DMS 273 treated with DMSO at 0.1 percent for 48 hours (cell line): Measurements from ENCODE around the gene ENKUR.
A peak's percentile ranks its signal among the peaks of the same experiment; 100 is the strongest.

ENCODE experiments used
- DNase-seq: peaks from one replicate; lab custom pipeline; 2025; lab: John Stamatoyannopoulos, UW

ENKUR gene

GRCh38 chr10:25015828-25016375 is at the start of gene ENKUR:
Gene ENKUR (minus strand): TSS chr10:25016158. CDS start chr10:25015936, 222 bp downstream.
- DNase-seq: peak; percentile 89

GRCh38 chr10:25064401-25064800 is 48.4 kb upstream of the ENKUR start:
- DNase-seq: no peak

- DNase-seq: no peak
Observed at GRCh38 chr10:25063644-25064043, 47.7 kb upstream of the ENKUR start.

GRCh38 chr10:25063157-25063556 is 47.2 kb upstream of the ENKUR start:
- DNase-seq: no peak

GRCh38 chr10:25061711-25062449 is 45.9 kb upstream of the ENKUR start:
- DNase-seq: no peak

GRCh38 chr10:25061125-25061524 is 45.2 kb upstream of the ENKUR start:
- DNase-seq: peak; percentile 28

- no peak for DNase-seq
Observed at GRCh38 chr10:25059990-25060389, 44.0 kb upstream of the ENKUR start.

- DNase-seq: no peak
Observed at GRCh38 chr10:25057886-25058285, 41.9 kb upstream of the ENKUR start.

GRCh38 chr10:25056726-25057125 is 40.8 kb upstream of the ENKUR start:
- no peak for DNase-seq

GRCh38 chr10:25052012-25052411 is 36.1 kb upstream of the ENKUR start:
- no peak for DNase-seq

- no peak for DNase-seq
Observed at GRCh38 chr10:25050402-25050801, 34.4 kb upstream of the ENKUR start.

GRCh38 chr10:25049966-25050365 is 34.0 kb upstream of the ENKUR start:
- DNase-seq: no peak

GRCh38 chr10:25048450-25048849 is 32.5 kb upstream of the ENKUR start:
- no peak for DNase-seq

- no peak for DNase-seq
Observed at GRCh38 chr10:25047591-25048301, 31.8 kb upstream of the ENKUR start.

GRCh38 chr10:25047088-25047487 is 31.1 kb upstream of the ENKUR start:
- DNase-seq: no peak

GRCh38 chr10:25046641-25047040 is 30.7 kb upstream of the ENKUR start:
- DNase-seq: no peak

GRCh38 chr10:25039531-25039930 is 23.6 kb upstream of the ENKUR start:
- no peak for DNase-seq

GRCh38 chr10:25038325-25038724 is 22.4 kb upstream of the ENKUR start:
- no peak for DNase-seq

GRCh38 chr10:25036381-25036780 is 20.4 kb upstream of the ENKUR start:
- no peak for DNase-seq

GRCh38 chr10:25029519-25029918 is 13.6 kb upstream of the ENKUR start:
- DNase-seq: no peak

- DNase-seq: no peak
Observed at GRCh38 chr10:25028711-25029110, 12.8 kb upstream of the ENKUR start.

- DNase-seq: no peak
Observed at GRCh38 chr10:25026463-25026862, 10.5 kb upstream of the ENKUR start.

GRCh38 chr10:25024528-25024927 is 8.6 kb upstream of the ENKUR start:
- no peak for DNase-seq
